ENCODE data around the gene WRAP53.

The WRAP53 gene

DNA sequence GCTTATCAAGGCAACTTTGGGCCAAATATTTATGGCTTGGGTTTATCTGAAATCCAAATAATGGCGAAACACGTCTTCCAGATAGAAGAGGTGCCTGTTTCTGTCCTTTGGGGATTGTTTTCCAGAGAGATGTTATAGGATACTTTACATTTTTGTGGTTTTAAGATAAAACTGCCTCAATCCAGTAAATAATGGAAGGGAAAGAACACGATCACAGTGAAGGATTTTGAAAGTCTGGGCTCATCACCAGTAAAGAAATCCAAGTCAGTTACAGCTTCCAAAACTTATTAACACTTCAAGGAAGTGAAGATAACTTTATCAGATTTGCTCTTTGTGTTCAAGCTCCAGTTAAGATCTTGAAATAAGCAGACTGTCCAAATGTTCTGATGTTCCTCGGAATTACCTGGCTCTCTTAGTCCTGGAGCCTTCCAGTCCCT lies 59.4 kb downstream of the WRAP53 start:
- no peak for DNase-seq

DNA sequence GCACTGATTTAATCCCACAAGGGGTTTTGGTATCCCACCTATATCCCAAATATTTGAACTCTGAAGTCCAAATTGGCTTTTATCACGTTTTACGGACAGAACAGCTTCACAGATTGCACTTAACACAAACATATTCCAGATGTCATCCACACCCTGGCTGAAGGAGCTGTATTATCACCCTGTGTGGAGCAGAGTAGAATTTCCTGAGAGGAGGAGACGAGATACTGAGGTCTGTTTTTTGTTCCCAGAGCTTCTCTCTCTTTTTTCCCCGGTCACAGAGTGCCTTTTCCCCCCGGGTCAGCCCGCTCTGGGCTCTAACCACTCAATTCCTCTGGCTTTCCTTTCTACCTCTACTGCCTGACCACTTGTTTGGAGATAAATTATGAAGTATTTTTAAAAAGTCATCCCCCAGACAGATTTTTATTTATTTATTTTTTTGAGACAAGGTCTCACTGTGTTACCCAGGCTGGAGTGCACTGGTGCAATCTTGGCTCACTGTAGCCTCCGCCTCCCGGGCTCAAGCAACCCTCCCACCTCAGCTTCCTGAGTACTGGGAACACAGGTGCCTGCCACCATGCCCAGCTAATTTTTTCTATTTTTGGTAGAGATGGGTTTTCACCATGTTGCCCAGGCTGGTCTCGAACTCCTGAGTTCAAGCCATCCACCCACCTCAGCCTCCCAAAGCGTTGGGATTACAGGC lies 59.9 kb downstream of the WRAP53 start:
- no peak for DNase-seq

- no peak for DNase-seq
Observed at GRCh38 chr17:7750321-7750821, 62.1 kb downstream of the WRAP53 start.

Measured in effector CD4-positive, alpha-beta T cell (primary cell).